AG09309 (cell line): Measurements from ENCODE around the gene SMYD2.
"Not testable (repeated sequence)": the region's sequence is repeated elsewhere in the genome, so short reads cannot be mapped to it uniquely, and the experiment has no call there.

Source experiments
- DNase-seq: peaks from one replicate; pipeline ENCODE4 v3.0.0-alpha.2; 2010; ENCODE audit warnings: low read depth
- H3K4me3 ChIP-seq: 2 replicates; pipeline ENCODE4 v1.5.1; 2011; ENCODE audit warnings: mild to moderate bottlenecking, low read depth, low read length, moderate library complexity; ENCODE audit not compliant: control insufficient read depth
- TF ChIP-seq, protein P1 (sequence below): IDR thresholded peaks from 2 replicates; pipeline ENCODE4 v1.5.1; 2011; ENCODE audit warnings: mild to moderate bottlenecking, low read depth, low read length, inconsistent platforms; ENCODE audit not compliant: insufficient read depth, control insufficient read depth; ENCODE audit errors: missing control alignments

SMYD2 gene

DNA sequence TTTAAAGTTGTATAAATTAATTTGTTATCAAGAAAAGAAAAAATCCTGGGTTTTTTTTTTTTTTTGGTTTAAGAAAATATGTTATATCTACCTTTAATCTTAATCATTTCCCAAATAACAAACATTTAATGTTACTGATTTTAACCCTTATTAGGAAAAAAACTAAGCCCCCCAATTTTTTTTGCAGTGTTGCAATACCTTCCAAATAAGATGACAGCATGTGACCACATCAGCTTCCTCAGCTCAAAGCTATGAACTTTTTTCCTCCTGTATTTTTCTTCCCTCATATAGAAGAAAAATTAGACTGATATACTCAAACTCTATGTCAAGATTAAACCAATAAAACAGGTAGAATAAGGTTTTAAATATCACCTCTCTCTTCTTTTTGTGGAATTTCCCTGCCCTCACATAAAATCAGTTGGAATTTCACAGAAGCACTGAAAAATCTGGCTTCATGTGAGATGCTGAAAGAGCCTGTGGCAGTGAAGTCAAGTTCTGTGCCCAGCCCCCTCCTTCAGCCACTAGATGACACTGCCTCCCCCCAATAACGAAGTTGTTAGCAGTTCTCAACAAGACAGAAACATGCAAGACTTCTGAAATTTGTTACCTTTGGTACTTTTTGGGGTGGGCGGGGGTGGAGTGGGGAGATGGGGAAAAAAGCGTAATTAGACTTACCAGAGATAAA is 9.6 kb upstream of the SMYD2 start:
- no peak for DNase-seq
- no peak overlapping the region for H3K4me3 ChIP-seq
- TF ChIP-seq, protein P1, sequence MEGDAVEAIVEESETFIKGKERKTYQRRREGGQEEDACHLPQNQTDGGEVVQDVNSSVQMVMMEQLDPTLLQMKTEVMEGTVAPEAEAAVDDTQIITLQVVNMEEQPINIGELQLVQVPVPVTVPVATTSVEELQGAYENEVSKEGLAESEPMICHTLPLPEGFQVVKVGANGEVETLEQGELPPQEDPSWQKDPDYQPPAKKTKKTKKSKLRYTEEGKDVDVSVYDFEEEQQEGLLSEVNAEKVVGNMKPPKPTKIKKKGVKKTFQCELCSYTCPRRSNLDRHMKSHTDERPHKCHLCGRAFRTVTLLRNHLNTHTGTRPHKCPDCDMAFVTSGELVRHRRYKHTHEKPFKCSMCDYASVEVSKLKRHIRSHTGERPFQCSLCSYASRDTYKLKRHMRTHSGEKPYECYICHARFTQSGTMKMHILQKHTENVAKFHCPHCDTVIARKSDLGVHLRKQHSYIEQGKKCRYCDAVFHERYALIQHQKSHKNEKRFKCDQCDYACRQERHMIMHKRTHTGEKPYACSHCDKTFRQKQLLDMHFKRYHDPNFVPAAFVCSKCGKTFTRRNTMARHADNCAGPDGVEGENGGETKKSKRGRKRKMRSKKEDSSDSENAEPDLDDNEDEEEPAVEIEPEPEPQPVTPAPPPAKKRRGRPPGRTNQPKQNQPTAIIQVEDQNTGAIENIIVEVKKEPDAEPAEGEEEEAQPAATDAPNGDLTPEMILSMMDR = no peak

DNA sequence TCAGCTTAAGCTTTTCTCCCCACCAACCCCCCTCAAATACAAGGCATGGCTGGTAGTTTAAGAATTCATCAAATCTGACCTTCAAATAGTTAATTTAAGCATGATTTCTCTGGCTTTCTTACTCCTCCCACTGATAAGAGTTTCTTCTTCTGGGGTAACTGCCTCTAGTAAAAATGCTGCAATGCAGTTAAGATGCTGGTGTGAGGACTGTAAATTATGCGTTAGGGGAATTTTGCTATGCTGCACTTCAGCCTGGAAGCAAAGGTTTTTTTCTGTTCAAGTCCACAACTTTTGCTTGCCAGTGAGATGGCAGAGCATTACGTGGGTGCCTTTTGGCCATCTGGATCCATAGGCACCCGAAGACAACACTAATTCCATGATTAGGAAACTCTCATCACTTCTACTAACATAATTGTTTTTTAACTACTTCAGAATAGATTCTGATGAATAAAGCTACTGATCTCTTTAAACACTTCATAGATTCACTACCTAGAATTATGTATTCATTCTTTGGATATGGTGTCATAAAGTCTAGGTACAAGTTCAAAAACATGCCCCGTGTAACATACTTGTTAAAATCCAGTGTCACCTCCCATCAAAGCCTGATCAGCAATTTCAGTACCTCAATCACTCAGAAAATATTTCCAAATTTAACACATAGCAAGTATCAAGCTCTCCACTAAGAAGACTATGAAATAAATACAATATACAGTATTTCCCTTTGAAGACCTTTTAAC is 8.8 kb upstream of the SMYD2 start:
- DNase-seq = no peak
- TF ChIP-seq, protein P1 = no peak
- no peak overlapping the region for H3K4me3 ChIP-seq

DNA sequence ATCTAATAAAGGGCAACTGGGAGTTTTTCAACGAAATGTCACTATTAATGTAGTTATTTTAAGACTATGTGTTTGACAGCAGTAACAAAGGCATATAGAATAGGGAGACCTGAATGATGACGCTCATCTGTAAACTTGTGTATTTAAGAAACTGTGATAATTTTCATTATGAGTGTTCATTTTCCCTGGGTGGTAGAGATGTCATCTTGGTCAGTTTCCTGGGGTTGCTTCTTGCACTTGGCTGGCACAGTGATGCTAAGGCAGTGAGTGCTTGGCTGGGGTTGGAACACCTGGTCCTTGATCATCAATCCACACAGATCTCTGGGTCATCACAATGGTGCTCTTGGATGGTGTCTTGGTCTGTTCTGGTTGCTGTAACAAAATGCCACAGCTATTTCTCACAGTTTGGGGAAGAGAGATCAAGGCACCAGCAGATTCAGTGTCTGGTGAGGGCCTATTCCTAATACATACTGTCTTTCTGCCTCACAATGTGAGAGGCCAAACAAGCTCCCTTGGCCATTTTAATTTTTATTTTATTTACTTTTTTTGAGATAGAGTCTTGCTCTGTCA is 7.9 kb upstream of the SMYD2 start:
- DNase-seq = no peak
- no peak overlapping the region for H3K4me3 ChIP-seq
- TF ChIP-seq, protein P1 = no peak

DNA sequence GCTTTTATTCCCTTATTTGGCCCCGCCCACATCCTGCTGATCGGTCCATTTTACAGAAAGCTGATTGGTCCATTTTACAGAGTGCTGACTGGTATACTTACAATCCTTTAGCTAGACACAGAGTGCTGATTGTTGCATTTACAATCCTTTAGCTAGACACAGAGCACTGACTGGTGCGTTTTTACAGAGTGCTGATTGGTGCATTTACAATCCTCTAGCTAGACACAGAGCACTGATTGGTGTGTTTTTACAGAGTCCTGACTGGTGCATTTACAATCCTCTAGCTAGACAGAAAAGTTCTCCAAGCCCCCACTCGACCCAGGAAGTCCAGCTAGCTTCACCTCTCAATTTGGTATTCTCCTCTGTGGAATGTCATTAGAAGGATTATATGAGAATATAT is 5.3 kb upstream of the SMYD2 start:
- not testable (repeated sequence) for DNase-seq

DNA sequence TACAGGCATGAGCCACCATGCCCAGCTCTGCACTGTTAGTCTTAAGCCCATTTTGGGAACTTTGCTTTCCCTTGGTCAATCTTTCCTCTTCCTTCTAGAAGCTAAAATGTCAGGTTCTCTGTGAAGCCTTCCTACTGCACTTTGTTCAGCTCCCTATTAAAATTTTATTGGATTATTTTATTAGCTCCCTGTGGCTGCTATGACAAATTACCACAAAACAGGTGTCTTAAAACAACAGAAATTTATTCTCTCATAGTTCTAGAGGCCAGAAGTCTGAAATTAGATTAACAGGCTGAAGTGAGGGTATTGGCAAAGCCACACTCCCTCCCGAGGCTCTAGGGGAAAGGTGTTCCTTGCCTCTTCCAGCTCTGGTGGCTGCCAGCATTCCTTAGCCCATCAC is 4.2 kb upstream of the SMYD2 start:
- H3K4me3 ChIP-seq = no peak overlapping the region
- DNase-seq = no peak
- TF ChIP-seq, protein P1 = no peak

More for the DNA sequence above, 5.3 kb upstream of the SMYD2 start:
- not testable (repeated sequence) for H3K4me3 ChIP-seq

DNA sequence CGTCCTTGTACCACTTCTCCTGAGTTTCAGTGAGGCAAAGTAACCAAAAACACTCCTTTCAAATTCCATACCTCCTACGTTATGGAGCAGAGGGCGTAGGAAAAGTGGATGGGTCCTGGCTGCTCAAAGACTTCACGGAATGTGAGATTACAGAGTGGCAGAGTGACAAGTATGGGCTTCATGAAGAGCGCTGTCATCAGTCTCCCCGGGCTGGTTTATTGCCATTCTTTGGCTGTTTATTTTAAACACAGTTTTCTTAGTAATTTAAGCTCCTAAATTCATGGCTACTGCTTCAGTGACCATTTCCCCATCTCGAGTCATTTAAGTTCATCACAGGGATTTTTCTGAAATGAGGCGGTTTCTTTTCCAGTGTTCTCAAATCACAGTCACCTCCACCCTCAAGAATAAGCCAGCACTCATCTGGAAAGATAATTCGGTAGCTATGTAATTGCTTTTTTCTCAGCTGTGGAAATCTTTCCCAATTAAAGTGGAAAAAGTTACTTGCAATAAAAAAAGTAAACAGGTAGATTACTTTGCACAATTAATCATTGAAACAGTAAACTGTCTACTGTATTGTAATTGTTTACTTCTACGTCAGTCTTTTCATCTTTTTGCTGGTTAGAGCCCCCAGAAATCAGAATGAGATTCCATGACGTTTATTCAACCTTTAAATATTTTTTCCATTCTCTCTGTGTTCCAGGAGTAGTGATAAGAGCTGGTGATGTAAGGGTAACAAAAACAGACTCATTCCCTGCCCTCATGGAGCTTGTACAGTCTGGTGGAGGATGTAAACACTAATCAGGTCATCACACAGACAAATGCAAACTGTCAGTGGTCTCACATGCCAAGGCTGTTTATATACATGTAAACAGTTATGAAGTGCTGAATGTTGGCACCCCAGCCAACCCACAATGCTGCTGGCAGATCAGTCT is 3.0 kb upstream of the SMYD2 start:
- DNase-seq = no peak
- H3K4me3 ChIP-seq = no peak overlapping the region
- TF ChIP-seq, protein P1 = no peak
